ENCODE measurements around the gene C13orf46.

GRCh38 chr13:113967729-113968462 is 6.0 kb downstream of the C13orf46 start:
- TF ChIP-seq CTCF (IDR thresholded peaks at IDR 0.05) (no peak), EZH2phosphoT487 (IDR thresholded peaks at IDR 0.05) (no peak)
